Kidney (tissue), 14 donors: ENCODE measurements around the gene CNKSR2. TPM values are rescaled to one million over a fixed set of nuclear protein-coding genes. Genes with fewer than 3 reads are reported as not detected.
A peak's percentile ranks its signal among the peaks of the same experiment; 100 is the strongest.

Experiments
- DNase-seq, 5 donors: peaks; one replicate each; pipeline ENCODE4 v3.0.0-alpha.2; 2013 to 2020
- FAIRE-seq: peaks from 2 replicates; lab custom pipeline; 2012; peaks lifted over from hg19 to GRCh38; lab: Jason Lieb, UNC
- H3K27ac ChIP-seq, 2 donors: one replicate each; pipeline ENCODE4 v1.7.0; 2013; ENCODE audit warnings: low read depth in 2 of 2, low read length in 2 of 2, inconsistent platforms in 1 of 2
- H3K27me3 ChIP-seq: one replicate; pipeline ENCODE4 v1.7.1; 2013; ENCODE audit warnings: low read length, inconsistent platforms; ENCODE audit not compliant: control insufficient read depth, insufficient read depth
- H3K36me3 ChIP-seq, 3 donors: one replicate each; pipeline versions ENCODE4 v1.7.0 to v1.7.1; 2013; ENCODE audit warnings: low read length in 3 of 3, control low read depth in 1 of 3, inconsistent platforms in 1 of 3; ENCODE audit not compliant: insufficient read depth in 3 of 3, control insufficient read depth in 2 of 3
- H3K4me1 ChIP-seq, 3 donors: one replicate each; pipeline versions ENCODE4 v1.7.0 to v1.7.1; 2013; ENCODE audit warnings: low read length in 3 of 3, inconsistent platforms in 1 of 3, low read depth in 1 of 3; ENCODE audit not compliant: control insufficient read depth in 2 of 3, insufficient read depth in 2 of 3
- H3K4me3 ChIP-seq, 3 donors: one replicate each; pipeline versions ENCODE4 v1.7.0 to v1.8.1; 2013; ENCODE audit warnings: low read length in 3 of 3, control low read depth in 1 of 3, inconsistent platforms in 1 of 3
- H3K9ac ChIP-seq, 3 donors: one replicate each; pipeline versions ENCODE4 v1.7.0 to v1.7.1; 2013; ENCODE audit warnings: low read length in 3 of 3, control low read depth in 1 of 3, inconsistent platforms in 1 of 3
- H3K9me3 ChIP-seq, 3 donors: one replicate each; pipeline versions ENCODE4 v1.7.0 to v1.7.1; 2013; ENCODE audit warnings: low read length in 3 of 3, control low read depth in 1 of 3, inconsistent platforms in 1 of 3; ENCODE audit not compliant: control insufficient read depth in 2 of 3, insufficient read depth in 1 of 3
- CTCF ChIP-seq: IDR thresholded peaks from 3 replicates; pipeline ENCODE4 v1.5.1; 2012; ENCODE audit warnings: mild to moderate bottlenecking, moderate library complexity, borderline replicate concordance; ENCODE audit not compliant: insufficient read depth; ENCODE audit errors: extremely low read depth
- intact Hi-C: fragments of 100-400 bp; cut with DNase I; formaldehyde crosslinking; loops from one replicate; pipeline ENCODE4 v1.11.1; 2022
- polyA plus RNA-seq: library from polyadenylated mRNA; stranded (reverse); fragments of 350-450 nt; fragmentation: Illumina TruSeq; extraction: RNeasy Lipid Tissue Mini Kit (QIAGEN cat#74804); gene quantifications from one replicate; pipeline ENCODE4 v1.2.3, GENCODE V29; 2014; ENCODE audit warnings: low read depth, low replicate concordance; ENCODE audit not compliant: insufficient read depth
- total RNA-seq: library from RNA; stranded (reverse); fragmentation: NEBNext Ultra II Directional; extraction: Animal tissue kit (Norgen Biotek cat#: 25700); gene quantifications from one replicate; pipeline ENCODE4 v1.2.1, GENCODE V29; 2021
- donor health status: control.
- donor health status: control.
- donor health status: control.
- donor health status: control.
- donor health status: control.
- donor health status: DM: yes; HTN: yes; CAD: no.
- donor health status: Normal renal cell carcinoma (clear cell type).

Gene CNKSR2
- total and polyA plus RNA-seq, 2 donors from 2014 or later, result 0.06 to 1.6 TPM

GRCh38 chrX:21369613-21370012 is 4.6 kb upstream of the CNKSR2 start:
- TF ChIP-seq CTCF, result no peak

GRCh38 chrX:21373001-21373400 is 1.2 kb upstream of the CNKSR2 start:
- H3K4me1 ChIP-seq, result no peaks in the 10 kb centered on the region
- H3K36me3 ChIP-seq, result no peaks in the 10 kb centered on the region
- intact Hi-C loops, result no loop called here
- no peak overlapping the region for H3K4me3 ChIP-seq
- DNase-seq, result no peak
- H3K9ac ChIP-seq, result no peak overlapping the region
- FAIRE-seq, result no peak
- no peak for TF ChIP-seq CTCF
- H3K9me3 ChIP-seq, result no peaks in the 10 kb centered on the region
- H3K27ac ChIP-seq, result no peak overlapping the region
- H3K27me3 ChIP-seq, result peaks cover 7% of the 10 kb centered on the region

More at GRCh38 chrX:21369613-21370012, 4.6 kb upstream of the CNKSR2 start:
- DNase-seq (no peak), FAIRE-seq (no peak)
- H3K9me3 ChIP-seq, result no peaks in the 10 kb centered on the region
- peaks cover 3% of the 10 kb centered on the region for H3K27me3 ChIP-seq
- no peak overlapping the region for H3K4me3 ChIP-seq
- no peaks in the 10 kb centered on the region for H3K36me3 ChIP-seq
- H3K9ac ChIP-seq, result no peak overlapping the region
- no peaks in the 10 kb centered on the region for H3K4me1 ChIP-seq
- intact Hi-C loops, result no loop called here
- H3K27ac ChIP-seq, result no peak overlapping the region

- no peak for TF ChIP-seq CTCF
- Histone ChIP-seq H3K36me3 (no peaks in the 10 kb centered on the region), H3K4me1 (no peaks in the 10 kb centered on the region), H3K4me3 (peak overlapping the region in 1 of 3 donors; percentile 37), H3K27ac (no peak overlapping the region), H3K9ac (no peak overlapping the region), H3K9me3 (no peaks in the 10 kb centered on the region), H3K27me3 (peaks cover 7% of the 10 kb centered on the region)
- FAIRE-seq, result no peak
- DNase-seq, result peak in 2 of 5 donors; percentile 57 to 75
- intact Hi-C loops, result no loop called here
Measured at GRCh38 chrX:21373637-21374162, 518 bp upstream of the CNKSR2 start.
